HEK293 (cell line): ENCODE results near the gene ZC3H8.

Source experiments
- CTCF ChIA-PET: fragments of 350-600 bp; formaldehyde crosslinking; extraction: SDS; loops from one replicate; lab custom pipeline; 2021; ENCODE audit warnings: antibody characterized with exemption; lab: Yijun Ruan, JAX
- POLR2A ChIA-PET: fragments of 300-600 bp; formaldehyde crosslinking; extraction: SDS; loops from one replicate; lab custom pipeline; 2020; ENCODE audit warnings: antibody characterized with exemption, inconsistent platforms; lab: Yijun Ruan, JAX
- H3K27ac ChIP-seq: fragments of 200-500 bp; sonication (Bioruptor generic); 2 replicates; pipeline ENCODE4 v1.5.1; 2014; ENCODE audit warnings: low read depth, low read length, control low read depth, inconsistent platforms; ENCODE audit errors: extremely low read depth
- H3K36me3 ChIP-seq, 2 experiments: fragments of 200-500 bp in 1 of 2; sonication (Bioruptor generic) in 1 of 2; 1 replicate in 1 of 2; 2 replicates in 1 of 2; pipeline ENCODE4 v1.5.1; 2014 to 2017; ENCODE audit warnings: inconsistent platforms in 2 of 2, low read length in 2 of 2; ENCODE audit not compliant: control insufficient read depth in 2 of 2, insufficient read depth in 1 of 2
- H3K4me1 ChIP-seq: fragments of 200-500 bp; sonication (Bioruptor generic); 2 replicates; pipeline ENCODE4 v1.5.1; 2014; ENCODE audit warnings: mild to moderate bottlenecking, low read length, inconsistent platforms; ENCODE audit not compliant: control insufficient read depth, insufficient read depth
- H3K4me3 ChIP-seq: 2 replicates; pipeline ENCODE4 v1.5.1; 2011; ENCODE audit warnings: low read depth, mild to moderate bottlenecking, control low read depth, low read length, moderate library complexity
- H3K9me3 ChIP-seq: fragments of 200-500 bp; sonication (Bioruptor generic); 2 replicates; pipeline ENCODE4 v1.5.1; 2014; ENCODE audit warnings: low read depth, low read length, inconsistent platforms; ENCODE audit not compliant: control insufficient read depth, insufficient read depth
- GLI4 ChIP-seq: fragments of 450-650 bp; formaldehyde crosslinking; IDR thresholded peaks from 2 replicates; pipeline ENCODE4 v1.5.1; 2016; ENCODE audit warnings: missing biosample characterization, missing genetic modification characterization
- KLF7 ChIP-seq: fragments of 450-650 bp; formaldehyde crosslinking; IDR thresholded peaks from 2 replicates; pipeline ENCODE4 v1.5.1; 2016; ENCODE audit warnings: missing biosample characterization, missing genetic modification characterization, borderline replicate concordance
- MYNN ChIP-seq: fragments of 450-650 bp; formaldehyde crosslinking; IDR thresholded peaks from 2 replicates; pipeline ENCODE4 v1.5.1; 2016; ENCODE audit warnings: missing biosample characterization, missing genetic modification characterization, borderline replicate concordance
- REPIN1 ChIP-seq: fragments of 450-650 bp; formaldehyde crosslinking; IDR thresholded peaks from 2 replicates; pipeline ENCODE4 v1.5.1; 2017; ENCODE audit warnings: missing biosample characterization, missing genetic modification characterization, low read depth
- ZBTB10 ChIP-seq: fragments of 450-650 bp; formaldehyde crosslinking; IDR thresholded peaks from 2 replicates; pipeline ENCODE4 v1.5.1; 2016; ENCODE audit warnings: missing biosample characterization, missing genetic modification characterization
- ZFP3 ChIP-seq: fragments of 450-650 bp; formaldehyde crosslinking; IDR thresholded peaks from 2 replicates; pipeline ENCODE4 v1.5.1; 2016; ENCODE audit warnings: low read depth, missing biosample characterization, missing genetic modification characterization
- ZNF10 ChIP-seq: fragments of 450-650 bp; formaldehyde crosslinking; IDR thresholded peaks from 2 replicates; pipeline ENCODE4 v1.5.1; 2017; ENCODE audit warnings: missing biosample characterization, missing genetic modification characterization
- ZNF114 ChIP-seq: fragments of 450-650 bp; formaldehyde crosslinking; IDR thresholded peaks from 2 replicates; pipeline ENCODE4 v1.5.0; 2017; ENCODE audit warnings: missing biosample characterization, missing genetic modification characterization
- ZNF121 ChIP-seq: fragments of 450-650 bp; formaldehyde crosslinking; IDR thresholded peaks from 2 replicates; pipeline ENCODE4 v1.5.1; 2016; ENCODE audit warnings: missing biosample characterization, missing genetic modification characterization
- ZNF133 ChIP-seq: fragments of 450-650 bp; formaldehyde crosslinking; IDR thresholded peaks from 2 replicates; pipeline ENCODE4 v1.5.1; 2016; ENCODE audit warnings: missing biosample characterization, missing genetic modification characterization
- ZNF138 ChIP-seq: fragments of 450-650 bp; formaldehyde crosslinking; IDR thresholded peaks from 2 replicates; pipeline ENCODE4 v1.5.1; 2016; ENCODE audit warnings: missing biosample characterization, missing genetic modification characterization, borderline replicate concordance
- ZNF211 ChIP-seq: fragments of 450-650 bp; formaldehyde crosslinking; IDR thresholded peaks from 2 replicates; pipeline ENCODE4 v1.5.1; 2016; ENCODE audit warnings: low read depth, missing biosample characterization, missing genetic modification characterization
- ZNF280D ChIP-seq: fragments of 450-650 bp; formaldehyde crosslinking; IDR thresholded peaks from 2 replicates; pipeline ENCODE4 v1.5.1; 2016; ENCODE audit warnings: missing biosample characterization, missing genetic modification characterization
- ZNF292 ChIP-seq: fragments of 450-650 bp; formaldehyde crosslinking; IDR thresholded peaks from 2 replicates; pipeline ENCODE4 v1.5.1; 2016; ENCODE audit warnings: low read depth, missing biosample characterization, missing genetic modification characterization, borderline replicate concordance
- ZNF707 ChIP-seq: fragments of 450-650 bp; formaldehyde crosslinking; IDR thresholded peaks from 2 replicates; pipeline ENCODE4 v1.5.1; 2016; ENCODE audit warnings: missing biosample characterization, missing genetic modification characterization
- ZNF785 ChIP-seq: fragments of 450-650 bp; formaldehyde crosslinking; IDR thresholded peaks from 2 replicates; pipeline ENCODE4 v1.5.1; 2016; ENCODE audit warnings: missing biosample characterization, missing genetic modification characterization
- ZNF830 ChIP-seq: fragments of 450-650 bp; IDR thresholded peaks from 2 replicates; pipeline ENCODE4 v1.5.0; 2018; ENCODE audit warnings: missing biosample characterization, missing genetic modification characterization, low read depth, mild to moderate bottlenecking, moderate library complexity
- TF ChIP-seq, protein P1 (sequence below): fragments of 450-650 bp; formaldehyde crosslinking; IDR thresholded peaks from 2 replicates; pipeline ENCODE4 v1.5.1; 2016; ENCODE audit warnings: missing biosample characterization, missing genetic modification characterization, low read depth
- TF ChIP-seq, protein P2 (sequence below): fragments of 450-650 bp; formaldehyde crosslinking; IDR thresholded peaks from 2 replicates; pipeline ENCODE4 v1.5.1; 2017; ENCODE audit warnings: missing biosample characterization, missing genetic modification characterization
- TF ChIP-seq, protein P3 (sequence below): fragments of 450-650 bp; formaldehyde crosslinking; IDR thresholded peaks from 2 replicates; pipeline ENCODE4 v1.5.1; 2016; ENCODE audit warnings: missing biosample characterization, missing genetic modification characterization
- TF ChIP-seq, protein P4 (sequence below): fragments of 450-650 bp; formaldehyde crosslinking; IDR thresholded peaks from 2 replicates; pipeline ENCODE4 v1.5.1; 2016; ENCODE audit warnings: missing biosample characterization, missing genetic modification characterization

ZC3H8 gene

GRCh38 chr2:112304298-112304941 is 49.6 kb upstream of the ZC3H8 start (continued):
- TF ChIP-seq ZNF280D (tag by site-specific recombination), result no peak
- TF ChIP-seq ZNF133 (tag by site-specific recombination), result no peak
- TF ChIP-seq ZNF211 (tag by site-specific recombination), result no peak
- no peak for TF ChIP-seq ZNF830 (tag by site-specific recombination)
- TF ChIP-seq GLI4 (tag by site-specific recombination), result no peak

- Histone ChIP-seq H3K4me1 (peaks cover 3% of the 10 kb centered on the region; the same call in 1 of the 2 replicates), H3K4me3 (no peak overlapping the region), H3K36me3 (no peaks in the 10 kb centered on the region), H3K27ac (no peak overlapping the region), H3K9me3 (no peaks in the 10 kb centered on the region)
- TF ChIP-seq, protein P1, sequence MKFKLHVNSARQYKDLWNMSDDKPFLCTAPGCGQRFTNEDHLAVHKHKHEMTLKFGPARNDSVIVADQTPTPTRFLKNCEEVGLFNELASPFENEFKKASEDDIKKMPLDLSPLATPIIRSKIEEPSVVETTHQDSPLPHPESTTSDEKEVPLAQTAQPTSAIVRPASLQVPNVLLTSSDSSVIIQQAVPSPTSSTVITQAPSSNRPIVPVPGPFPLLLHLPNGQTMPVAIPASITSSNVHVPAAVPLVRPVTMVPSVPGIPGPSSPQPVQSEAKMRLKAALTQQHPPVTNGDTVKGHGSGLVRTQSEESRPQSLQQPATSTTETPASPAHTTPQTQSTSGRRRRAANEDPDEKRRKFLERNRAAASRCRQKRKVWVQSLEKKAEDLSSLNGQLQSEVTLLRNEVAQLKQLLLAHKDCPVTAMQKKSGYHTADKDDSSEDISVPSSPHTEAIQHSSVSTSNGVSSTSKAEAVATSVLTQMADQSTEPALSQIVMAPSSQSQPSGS (tag by site-specific recombination), result no peak
- TF ChIP-seq ZNF114 (tag by site-specific recombination), result no peak
- TF ChIP-seq, protein P2, sequence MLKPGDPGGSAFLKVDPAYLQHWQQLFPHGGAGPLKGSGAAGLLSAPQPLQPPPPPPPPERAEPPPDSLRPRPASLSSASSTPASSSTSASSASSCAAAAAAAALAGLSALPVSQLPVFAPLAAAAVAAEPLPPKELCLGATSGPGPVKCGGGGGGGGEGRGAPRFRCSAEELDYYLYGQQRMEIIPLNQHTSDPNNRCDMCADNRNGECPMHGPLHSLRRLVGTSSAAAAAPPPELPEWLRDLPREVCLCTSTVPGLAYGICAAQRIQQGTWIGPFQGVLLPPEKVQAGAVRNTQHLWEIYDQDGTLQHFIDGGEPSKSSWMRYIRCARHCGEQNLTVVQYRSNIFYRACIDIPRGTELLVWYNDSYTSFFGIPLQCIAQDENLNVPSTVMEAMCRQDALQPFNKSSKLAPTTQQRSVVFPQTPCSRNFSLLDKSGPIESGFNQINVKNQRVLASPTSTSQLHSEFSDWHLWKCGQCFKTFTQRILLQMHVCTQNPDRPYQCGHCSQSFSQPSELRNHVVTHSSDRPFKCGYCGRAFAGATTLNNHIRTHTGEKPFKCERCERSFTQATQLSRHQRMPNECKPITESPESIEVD (tag by site-specific recombination), result 0 out of 2 replicates have a peak, but pooled peaks have one; percentile 46
- POLR2A ChIA-PET, result no interaction called here
- CTCF ChIA-PET, result interaction anchor here (0.7 kb wide), 1 partner anchor 11 kb away, joined by 3 read pairs; no protein-coding TSS in a partner anchor
Measured at GRCh38 chr2:112301973-112302372, 47.1 kb upstream of the ZC3H8 start.

GRCh38 chr2:112301171-112301584 is 46.3 kb upstream of the ZC3H8 start:
- POLR2A ChIA-PET, result no interaction called here
- TF ChIP-seq ZNF10 (tag by site-specific recombination) (no peak), ZNF292 (tag by site-specific recombination) (no peak), REPIN1 (no peak), KLF7 (tag by site-specific recombination) (no peak), ZNF121 (tag by site-specific recombination) (no peak), ZBTB10 (tag by site-specific recombination) (no peak), ZNF707 (tag by site-specific recombination) (no peak), MYNN (no peak), ZNF138 (no peak), ZNF785 (tag by site-specific recombination) (no peak), ZFP3 (tag by site-specific recombination) (no peak)
- TF ChIP-seq, protein P3, sequence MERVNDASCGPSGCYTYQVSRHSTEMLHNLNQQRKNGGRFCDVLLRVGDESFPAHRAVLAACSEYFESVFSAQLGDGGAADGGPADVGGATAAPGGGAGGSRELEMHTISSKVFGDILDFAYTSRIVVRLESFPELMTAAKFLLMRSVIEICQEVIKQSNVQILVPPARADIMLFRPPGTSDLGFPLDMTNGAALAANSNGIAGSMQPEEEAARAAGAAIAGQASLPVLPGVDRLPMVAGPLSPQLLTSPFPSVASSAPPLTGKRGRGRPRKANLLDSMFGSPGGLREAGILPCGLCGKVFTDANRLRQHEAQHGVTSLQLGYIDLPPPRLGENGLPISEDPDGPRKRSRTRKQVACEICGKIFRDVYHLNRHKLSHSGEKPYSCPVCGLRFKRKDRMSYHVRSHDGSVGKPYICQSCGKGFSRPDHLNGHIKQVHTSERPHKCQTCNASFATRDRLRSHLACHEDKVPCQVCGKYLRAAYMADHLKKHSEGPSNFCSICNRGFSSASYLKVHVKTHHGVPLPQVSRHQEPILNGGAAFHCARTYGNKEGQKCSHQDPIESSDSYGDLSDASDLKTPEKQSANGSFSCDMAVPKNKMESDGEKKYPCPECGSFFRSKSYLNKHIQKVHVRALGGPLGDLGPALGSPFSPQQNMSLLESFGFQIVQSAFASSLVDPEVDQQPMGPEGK, result no peak
- TF ChIP-seq, protein P4, sequence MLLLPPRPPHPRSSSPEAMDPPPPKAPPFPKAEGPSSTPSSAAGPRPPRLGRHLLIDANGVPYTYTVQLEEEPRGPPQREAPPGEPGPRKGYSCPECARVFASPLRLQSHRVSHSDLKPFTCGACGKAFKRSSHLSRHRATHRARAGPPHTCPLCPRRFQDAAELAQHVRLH (tag by site-specific recombination), result no peak

More at GRCh38 chr2:112301171-112301584, 46.3 kb upstream of the ZC3H8 start:
- CTCF ChIA-PET, result interaction anchor here (0.6 kb wide), 1 partner anchor 253 kb away, joined by 3 read pairs; no protein-coding TSS in a partner anchor
- no peaks in the 10 kb centered on the region for H3K36me3 ChIP-seq
- H3K4me3 ChIP-seq, result no peak overlapping the region
- no peaks in the 10 kb centered on the region for H3K9me3 ChIP-seq
- H3K4me1 ChIP-seq, result peaks cover 3% of the 10 kb centered on the region; the same call in 1 of the 2 replicates
- H3K27ac ChIP-seq, result no peak overlapping the region
